Cortex of kidney (tissue), 1 donor: ENCODE measurements around the gene CCDC167.
"Not testable (repeated sequence)": the region's sequence is repeated elsewhere in the genome, so short reads cannot be mapped to it uniquely, and the experiment has no call there.

Experiments
- DNase-seq: peaks from one replicate; lab custom pipeline; 2025; lab: John Stamatoyannopoulos, UW

The CCDC167 gene

DNA sequence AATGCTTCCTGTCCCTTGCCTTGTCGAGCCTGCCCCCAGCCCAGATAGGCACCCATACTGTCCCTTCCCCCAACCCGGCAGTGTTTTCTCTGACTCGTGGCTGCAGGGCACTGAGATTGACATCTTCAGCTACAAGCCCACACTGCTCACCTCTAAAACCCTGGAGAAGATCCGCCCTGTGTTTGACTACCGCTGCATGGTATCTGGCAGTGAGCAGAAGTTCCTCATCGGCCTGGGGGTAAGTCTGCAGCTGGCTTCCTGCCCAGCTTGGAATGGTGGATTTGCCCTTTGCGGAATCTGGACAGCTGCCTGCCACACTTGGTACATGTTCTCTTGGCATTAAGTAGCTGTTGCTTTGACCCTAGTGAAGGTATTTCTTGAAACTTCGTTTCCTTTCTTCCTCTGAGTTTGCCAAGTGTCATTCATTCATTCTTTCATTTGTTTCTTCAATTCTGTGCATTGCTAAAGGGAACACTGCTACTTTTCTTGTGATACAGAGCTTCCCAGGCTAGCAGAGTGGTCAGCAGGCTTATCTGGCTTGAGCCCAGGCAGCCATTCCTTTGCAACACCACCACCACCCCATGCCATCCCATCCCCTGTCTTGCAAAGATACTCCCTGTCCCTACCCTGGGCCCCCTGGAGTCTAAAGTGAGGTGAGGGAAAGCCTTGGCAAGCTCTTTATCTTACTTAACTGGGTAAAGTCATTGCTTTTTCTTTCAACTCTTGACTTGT is 26.2 kb downstream of the CCDC167 start:
- DNase-seq: no peak

DNA sequence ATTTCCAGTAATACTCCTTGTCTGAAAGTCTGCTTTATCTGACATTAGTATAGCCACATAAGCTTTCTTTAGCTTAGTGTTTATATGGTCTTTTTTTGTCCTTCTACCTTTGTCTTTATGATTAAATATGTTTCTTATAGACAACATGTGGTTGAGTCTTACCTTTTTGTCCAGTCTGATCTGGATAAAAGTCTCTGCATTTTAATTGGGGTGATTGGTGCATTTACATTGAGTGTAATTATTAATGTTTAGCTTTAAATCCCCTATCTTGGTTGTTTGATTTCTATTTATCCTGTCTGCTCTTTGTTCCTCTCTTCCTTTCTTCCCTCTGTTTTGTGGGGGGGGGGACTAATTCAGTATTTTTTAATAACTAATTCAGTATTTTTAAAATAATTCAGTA is 32.0 kb downstream of the CCDC167 start:
- DNase-seq: no peak

DNA sequence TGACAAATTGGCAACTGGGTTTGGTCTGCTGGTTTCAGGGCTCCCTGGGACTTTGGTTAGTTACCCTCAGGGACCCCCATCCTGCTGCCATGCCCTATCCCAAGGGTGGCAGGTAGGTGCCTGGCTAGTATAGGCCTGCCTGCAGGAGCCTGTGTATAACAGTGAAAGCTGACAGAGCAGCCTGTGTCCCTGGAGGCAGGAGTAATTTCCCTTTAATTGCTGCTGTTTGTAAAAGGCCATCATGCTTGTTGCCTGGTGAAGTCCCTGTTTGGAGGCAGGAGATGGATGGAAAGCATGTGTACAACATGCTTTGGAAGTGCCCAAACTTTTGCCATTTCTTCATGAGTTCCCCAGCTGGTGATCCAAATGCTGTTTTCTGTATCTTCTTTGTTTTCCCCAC is 36.6 kb downstream of the CCDC167 start:
- no peak for DNase-seq

DNA sequence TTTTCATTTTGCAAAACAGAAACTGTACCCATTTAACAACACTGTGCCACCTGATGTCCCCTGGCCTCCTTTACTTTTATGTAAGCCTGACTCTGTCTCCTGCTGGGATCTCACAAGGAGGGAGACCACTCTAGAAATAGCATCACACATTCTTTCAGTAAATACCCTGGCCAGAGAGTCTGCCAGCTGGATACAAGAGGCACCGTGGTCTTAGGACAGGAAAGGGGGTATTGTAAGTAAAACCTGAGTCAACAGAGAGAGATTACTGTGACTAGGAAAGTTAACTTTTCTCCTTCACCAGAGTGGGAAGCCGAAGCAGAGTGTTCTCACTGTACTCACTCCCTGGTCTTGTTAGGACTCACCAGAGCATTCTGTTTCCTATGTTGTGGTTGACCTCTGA is 38.9 kb downstream of the CCDC167 start:
- DNase-seq: no peak

DNA sequence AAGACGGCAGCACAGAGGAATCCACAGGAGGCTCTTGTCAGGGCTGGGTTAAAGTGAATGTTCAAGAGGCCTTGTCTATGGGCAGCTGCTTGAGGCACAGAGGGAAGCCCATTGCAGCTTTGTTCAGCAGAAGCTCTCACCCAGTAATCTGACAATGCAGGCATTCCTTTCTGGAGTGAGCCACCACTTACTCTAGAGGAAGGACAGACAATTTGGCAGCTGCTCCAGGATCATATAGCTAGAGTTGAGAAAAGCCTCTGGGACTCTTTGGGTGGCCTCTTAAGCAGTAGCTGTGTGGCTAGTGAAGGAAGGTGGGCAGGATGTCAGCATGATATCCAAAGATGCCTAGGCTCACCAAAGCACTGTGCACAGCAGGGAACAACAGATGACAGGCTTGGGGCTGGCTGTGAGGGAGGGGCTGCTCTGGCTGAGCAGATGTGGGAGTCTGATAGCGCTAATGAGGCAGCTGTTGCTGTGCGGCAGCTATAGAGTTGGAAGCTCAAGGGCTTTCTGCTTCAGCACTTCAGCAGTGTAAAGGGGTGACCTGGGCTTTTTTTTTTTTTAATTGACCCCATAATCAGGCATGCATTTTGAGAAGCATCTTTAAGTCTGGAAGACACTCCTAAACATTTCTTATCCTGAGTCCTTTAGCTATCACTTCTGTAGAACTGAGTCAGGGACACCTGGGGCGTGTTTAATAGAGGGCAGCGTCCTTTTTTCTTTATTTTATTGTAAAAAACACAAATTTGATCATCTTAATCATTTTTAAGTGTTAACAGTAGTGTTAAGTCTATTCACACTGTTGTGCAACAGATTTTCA is 39.5 kb downstream of the CCDC167 start:
- DNase-seq: no peak

DNA sequence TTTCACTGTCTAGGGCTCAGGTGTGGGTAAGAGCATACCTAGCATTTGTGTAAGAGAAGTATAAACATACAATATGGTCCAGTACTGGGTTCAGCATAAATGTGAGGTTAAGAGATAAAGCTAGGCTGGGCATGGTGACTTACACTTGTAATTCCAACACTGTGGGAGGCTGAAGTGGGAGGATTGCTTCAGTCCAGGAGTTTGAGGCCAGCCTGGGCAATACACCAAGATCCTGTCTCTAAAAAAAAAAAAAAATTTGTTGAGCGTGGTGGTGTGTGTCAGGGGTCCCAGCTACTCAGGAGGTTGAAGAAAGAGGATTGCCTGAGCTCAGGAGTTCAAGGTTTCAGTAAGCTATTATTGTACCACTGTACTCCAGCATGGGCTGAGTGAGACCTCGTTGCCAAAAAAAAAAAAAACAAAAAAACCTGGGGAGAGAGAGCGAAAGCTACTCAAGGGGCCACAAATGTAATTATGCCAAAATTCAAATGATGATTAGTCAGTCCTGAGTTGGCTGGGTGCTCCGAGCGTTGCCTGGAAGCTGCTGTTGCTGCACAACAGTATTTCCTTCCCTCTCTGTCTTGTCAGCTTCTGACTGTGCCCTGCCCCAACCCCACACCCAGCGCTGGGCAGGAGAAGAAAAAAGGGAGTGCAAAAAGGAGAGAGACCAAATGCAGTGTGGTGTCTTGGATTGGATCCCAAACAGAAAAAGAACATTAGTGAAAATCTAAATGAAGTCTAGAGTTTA is 42.7 kb downstream of the CCDC167 start:
- DNase-seq: no peak

DNA sequence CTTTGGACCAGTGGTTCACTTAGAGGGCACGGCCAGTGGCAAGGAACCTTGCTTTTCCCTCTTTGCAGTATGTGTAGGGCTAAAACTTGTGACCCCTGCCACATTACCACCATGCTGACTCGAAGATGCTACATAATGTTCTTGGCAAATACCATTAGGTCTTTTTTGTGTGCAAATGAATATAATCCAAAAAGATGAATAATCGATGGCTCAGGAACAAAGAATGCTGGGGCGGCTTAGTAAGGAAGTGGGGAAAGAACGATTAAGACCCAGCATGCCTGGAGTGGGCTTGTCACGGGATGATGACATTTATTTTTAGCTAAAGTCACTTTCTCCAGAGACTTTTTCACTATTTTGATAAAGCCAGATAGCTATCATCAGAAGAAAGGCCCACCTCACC is 43.6 kb downstream of the CCDC167 start:
- DNase-seq: no peak

DNA sequence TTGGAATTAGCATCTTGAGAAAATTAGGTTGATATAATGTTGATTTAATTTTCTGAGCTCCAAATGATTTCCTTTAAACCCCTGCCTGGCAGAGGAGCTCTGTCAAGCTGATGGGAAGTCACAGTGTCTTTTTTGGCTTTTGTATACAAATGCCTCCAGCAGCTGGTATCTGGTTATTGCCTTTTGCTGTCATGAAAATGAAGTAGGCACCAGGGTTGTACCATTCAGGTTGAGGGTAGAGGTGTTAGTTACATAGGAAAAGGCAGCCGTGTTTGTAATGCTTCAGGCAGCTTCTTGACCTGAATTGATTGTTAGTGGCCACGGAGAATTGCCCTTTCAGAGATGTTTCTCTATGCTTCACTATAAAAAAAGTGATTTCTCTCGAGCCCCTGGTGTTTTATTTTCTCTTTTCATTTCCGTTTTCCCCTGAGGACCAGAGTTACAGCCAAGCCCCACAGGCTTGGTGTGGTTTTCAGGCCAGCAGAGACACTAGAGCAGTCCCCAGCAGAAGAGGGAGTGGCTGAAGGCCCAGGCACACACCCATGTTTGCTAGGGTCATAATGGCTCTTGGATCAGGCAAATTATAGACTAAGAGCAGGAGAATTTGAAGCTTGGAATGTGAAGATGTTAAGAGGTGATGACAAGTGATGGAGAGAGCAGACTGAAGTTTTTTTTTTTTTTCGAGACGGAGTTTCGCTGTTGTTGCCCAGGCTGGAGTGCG is 45.1 kb downstream of the CCDC167 start:
- DNase-seq: no peak

DNA sequence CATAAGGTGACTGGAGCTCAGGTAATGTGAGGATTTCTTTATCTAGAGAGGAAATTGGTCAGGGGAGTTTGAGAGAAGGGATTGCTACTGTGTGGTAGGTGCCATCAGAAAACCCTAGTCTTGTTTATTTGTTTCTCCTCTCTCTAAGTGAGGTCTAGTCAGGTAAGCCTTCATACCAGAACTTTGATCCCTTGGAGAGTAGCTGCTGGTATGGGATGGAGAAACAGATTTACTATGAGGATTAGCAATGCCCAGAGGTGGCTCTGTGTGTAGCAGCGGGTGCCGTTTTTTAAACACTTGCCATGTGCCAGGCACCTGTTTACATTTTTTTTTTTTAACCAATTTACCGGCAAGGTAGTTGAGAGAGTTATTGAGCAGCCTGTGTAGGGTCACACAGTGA is 47.2 kb downstream of the CCDC167 start:
- no peak for DNase-seq

DNA sequence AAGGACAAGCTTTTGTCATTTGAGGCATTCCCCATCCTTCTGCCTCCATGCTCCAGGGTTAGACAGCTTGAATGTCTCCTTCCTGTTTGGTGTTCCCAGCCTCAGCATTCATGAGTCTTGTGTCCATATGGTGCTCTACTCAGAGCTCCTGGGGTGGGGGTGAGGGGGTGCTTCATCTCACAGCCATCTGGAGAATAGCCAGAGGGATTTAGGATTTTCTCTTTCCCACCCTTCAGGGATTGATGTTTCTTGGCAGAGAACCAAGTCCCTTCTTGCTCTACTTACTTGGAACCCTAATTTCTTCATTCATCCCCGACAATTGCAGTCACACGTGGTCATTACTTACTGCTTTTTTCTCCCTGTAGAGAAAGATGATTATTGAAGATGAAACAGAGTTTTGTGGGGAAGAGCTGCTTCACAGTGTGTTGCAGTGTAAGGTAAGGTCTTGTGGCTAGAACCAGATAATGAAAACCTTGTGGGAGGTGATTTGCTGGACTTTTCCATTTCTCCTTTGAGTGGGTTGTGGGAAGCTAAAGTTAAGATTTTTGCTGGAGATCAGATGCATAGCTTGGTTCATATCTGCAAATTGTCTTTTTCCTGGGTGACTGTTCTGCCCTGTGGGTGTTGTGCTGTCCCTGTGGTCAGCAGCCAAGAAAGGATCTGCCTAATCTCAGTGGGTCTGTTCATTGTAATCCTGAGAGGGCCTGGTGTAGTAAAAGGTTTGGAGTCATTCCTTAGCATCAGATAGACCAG is 48.1 kb downstream of the CCDC167 start:
- no peak for DNase-seq

DNA sequence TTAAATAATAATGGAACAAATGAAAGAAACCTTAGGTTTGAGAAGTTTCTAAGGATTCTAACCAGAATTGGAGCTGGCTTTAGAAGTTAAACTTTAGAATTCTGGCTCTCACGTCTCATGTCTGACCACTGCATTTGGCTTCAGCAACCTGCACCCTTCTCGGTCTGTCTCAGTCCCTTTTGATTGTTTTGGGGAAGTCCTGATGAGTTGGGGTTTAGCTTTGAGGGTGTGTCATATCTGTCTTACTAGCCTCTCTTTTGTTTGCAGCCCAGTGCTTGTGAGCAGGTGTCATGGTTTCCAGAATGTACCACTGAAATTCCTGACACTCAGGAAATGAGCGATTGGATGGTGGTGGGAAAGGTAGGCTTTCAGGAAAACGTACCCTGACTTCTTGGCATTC is 49.7 kb downstream of the CCDC167 start:
- DNase-seq: no peak

DNA sequence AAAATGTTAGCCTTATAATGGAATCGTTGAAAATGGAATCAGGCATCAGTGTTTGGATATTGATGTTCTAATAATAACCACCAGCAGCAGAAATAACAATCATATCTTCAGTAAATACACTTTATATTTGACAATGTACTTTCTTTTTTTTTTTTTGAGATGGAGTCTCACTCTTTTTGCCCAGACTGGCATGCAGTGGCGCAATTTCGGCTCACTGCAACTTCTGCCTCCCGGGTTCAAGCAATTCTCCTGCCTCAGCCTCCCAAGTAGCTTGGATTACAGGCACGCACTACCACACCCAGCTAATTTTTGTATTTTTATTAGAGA is 56.5 kb downstream of the CCDC167 start:
- DNase-seq: not testable (repeated sequence)

DNA sequence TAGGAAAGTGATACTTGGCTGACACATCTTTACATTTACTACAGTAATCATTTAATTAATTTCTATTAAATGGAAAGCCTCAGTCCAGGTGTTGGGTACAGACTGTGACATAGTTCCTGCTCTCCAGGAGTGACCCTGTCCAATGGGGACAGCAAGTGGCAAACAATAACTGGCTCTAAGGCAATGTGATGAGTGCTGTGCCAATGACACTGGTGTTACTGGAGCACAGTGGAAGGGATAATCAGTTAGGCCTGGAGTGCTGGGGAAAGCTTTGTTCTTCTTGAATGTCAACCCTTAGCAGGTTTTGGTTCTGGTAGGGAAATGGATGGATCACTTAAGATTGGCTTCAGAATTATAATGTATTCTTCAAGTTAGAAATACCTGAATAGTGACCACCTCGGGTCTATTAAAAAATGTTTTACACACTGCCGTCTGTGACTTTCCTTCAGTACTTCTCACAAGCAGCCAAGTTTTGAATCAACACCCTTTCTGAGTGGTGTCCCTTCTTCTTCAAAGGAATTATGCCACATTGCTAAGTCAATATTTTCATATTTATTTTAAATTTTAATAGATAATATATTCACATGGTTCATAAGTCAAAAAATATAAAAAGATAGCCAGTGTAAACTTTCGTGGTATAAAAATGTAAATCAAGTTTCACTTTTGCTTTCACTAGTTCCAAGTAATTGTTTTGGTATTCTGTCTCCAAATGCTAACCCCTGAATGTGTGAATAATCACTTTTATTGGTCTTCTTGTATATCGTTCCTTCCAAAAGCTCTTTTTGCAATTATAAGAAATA is 57.1 kb downstream of the CCDC167 start:
- no peak for DNase-seq

DNA sequence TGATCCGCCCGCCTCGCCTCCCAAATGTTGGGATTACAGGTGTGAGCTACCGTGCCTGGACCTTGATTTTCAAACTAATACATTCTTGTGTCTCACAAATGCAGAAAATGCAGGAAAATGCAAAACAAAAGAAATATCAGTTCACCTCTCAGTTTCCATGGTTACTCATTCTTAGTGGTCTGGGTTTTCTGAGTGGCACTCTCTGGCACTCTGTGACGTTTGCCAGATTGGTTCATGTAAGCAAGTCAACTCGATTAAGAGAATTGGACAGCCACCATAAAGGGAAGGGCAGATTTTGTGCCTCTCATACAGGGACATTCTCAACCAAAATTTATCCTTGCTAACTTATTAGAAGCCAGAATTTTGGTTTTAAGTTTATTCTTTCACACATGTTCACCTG is 58.0 kb downstream of the CCDC167 start:
- no peak for DNase-seq

DNA sequence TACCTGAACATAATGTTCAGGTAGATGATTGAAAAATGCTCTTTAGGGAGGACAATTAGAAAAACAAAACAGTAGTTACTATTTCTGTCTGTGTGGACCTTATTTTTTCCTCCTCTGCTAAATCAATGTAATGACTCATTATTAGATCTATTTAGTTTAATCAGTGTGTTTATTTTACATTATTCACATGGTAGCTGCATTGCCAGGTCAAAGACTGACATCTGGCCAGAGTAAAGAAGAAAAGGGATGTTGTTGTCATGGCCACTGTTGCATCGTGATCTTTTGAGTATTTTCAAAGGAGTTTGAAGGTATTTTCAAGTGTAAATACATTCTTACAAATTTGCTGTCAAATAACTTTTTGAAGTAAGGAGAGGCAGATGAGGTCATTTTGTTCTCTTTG is 60.8 kb downstream of the CCDC167 start:
- DNase-seq: no peak

DNA sequence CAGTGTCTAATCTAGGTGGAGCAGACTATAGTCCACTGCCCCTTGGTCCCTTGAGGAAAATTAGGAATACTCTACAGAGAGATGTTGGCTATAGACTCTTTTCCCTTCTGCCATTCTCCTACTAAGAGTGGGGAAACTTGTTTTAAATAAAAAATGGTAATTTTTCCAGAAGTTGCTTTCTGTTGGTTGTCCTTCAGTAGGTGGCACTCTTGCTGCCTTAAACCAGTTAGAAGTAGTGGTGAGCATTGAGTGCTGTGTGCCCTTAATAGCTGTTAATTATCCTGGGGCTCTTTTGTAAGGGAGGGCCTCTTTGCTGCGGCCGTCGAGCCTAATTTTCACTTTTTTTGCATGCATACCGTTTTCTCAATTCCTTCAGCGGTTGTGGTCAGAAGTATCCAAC is 63.9 kb downstream of the CCDC167 start:
- no peak for DNase-seq

DNA sequence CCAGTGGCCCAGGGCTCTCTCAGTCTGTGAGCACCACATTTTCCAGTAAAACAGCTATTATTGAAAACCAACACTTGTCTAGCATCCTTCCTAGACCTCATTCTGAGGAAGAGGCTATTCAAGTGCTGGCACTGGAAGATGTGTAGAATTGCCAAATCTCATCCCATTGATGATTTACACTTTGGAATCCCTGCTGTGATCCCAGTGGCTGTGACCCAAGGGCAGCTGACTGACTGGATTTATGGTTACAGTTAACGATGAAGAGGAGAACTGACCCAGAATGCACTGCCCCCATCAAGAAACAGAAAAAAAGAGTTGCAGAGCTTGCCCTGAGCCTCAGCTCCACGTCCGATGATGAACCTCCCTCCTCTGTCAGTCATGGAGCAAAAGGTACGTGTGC is 64.3 kb downstream of the CCDC167 start:
- no peak for DNase-seq

DNA sequence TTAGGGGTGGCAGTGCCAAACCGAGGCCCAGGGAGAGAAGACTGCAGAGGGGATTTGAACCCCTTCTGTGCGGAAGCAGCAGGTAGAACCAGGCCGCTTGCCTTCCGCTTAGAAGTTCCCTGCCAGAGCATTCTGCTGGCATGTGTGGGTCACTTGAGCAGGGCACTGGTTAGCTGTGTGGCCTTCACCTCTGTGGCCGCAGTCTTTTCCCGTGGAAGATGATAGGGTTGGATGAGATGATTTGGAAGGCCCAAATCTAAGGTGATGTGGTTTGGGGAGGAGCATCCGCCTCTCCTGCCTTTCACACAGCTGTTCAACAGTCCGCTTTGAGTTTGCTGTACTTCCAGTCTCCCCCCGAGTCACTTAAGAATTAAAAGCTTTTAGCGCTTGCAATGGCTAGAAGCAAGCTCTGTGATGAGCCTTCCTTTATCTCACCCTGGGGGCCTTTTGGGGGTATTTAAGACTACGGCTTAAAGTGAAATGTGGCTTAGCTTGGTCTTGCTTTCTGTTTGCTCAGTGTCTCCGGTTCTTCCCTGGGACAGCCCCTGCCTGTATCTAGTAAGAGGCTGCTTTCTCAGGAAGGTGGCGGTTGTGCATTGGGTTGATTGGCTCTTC is 65.9 kb downstream of the CCDC167 start:
- DNase-seq: no peak
